ENCODE data around the gene CAPZB. TPM values are rescaled to one million over a fixed set of nuclear protein-coding genes. Genes with fewer than 3 reads are reported as not detected.

The CAPZB gene
- total and polyA plus RNA-seq, 2 of the 4 experiments (the other 2 are of a cell fraction), result 216 to 304 TPM

DNA sequence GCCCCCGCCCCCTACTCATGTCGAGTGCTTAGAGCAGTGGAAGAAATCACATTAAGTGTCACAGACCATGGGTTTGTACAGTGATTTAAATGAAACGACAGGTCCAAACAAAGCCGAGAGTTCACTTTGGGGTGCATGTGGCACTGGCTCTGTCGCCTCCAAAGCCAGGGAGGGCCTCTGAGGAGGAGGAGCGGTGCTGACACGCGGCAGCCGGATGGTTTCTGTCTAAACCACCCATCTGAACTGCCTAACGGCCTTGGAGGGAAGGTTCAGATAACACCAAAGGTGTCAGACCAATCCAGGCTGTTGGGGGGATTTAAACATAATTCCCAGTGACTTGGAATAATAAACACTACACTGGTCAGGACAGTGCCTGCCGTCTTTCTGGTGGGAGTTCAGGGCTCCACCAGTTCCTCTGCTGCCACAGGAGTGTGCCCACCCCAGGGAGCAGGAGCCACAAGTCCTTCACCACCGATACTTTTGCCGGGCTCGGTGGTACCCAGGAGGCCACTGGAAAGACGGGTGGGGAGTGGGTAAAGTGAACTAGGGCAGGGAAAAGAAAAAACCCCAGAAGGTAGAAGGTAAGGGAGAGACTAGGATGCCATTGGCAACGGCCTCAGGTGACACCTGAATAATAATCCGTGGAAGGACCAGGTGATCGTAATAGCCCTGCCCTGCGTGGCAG, 95.0 kb downstream of the CAPZB start (continued):
- TF ChIP-seq ELK1 (IDR thresholded peaks at IDR 0.05; ENCODE audit: borderline replicate concordance, low read depth, low read length) (no peak), RCOR1 (IDR thresholded peaks at IDR 0.05; ENCODE audit: insufficient replicate concordance, low read length) (no peak), RAD21 (IDR thresholded peaks at IDR 0.05; ENCODE audit: low read length) (no peak), MAFK (IDR thresholded peaks at IDR 0.05; ENCODE audit: low read depth, low read length) (no peak), SMC3 (IDR thresholded peaks at IDR 0.05; ENCODE audit: low read depth, low read length) (no peak), BHLHE40 (IDR thresholded peaks at IDR 0.05; ENCODE audit: low read depth, low read length) (no peak), POLR2A (IDR thresholded peaks at IDR 0.05; ENCODE audit: low read depth, low read length) (no peak), MAZ (IDR thresholded peaks at IDR 0.05; ENCODE audit: borderline replicate concordance, low read depth, low read length) (no peak; the same call in 1 of the 2 replicates)
